ENCODE results near the gene PXDC1.
"Not testable (repeated sequence)": the region's sequence is repeated elsewhere in the genome, so short reads cannot be mapped to it uniquely, and the experiment has no call there.

The PXDC1 gene

DNA sequence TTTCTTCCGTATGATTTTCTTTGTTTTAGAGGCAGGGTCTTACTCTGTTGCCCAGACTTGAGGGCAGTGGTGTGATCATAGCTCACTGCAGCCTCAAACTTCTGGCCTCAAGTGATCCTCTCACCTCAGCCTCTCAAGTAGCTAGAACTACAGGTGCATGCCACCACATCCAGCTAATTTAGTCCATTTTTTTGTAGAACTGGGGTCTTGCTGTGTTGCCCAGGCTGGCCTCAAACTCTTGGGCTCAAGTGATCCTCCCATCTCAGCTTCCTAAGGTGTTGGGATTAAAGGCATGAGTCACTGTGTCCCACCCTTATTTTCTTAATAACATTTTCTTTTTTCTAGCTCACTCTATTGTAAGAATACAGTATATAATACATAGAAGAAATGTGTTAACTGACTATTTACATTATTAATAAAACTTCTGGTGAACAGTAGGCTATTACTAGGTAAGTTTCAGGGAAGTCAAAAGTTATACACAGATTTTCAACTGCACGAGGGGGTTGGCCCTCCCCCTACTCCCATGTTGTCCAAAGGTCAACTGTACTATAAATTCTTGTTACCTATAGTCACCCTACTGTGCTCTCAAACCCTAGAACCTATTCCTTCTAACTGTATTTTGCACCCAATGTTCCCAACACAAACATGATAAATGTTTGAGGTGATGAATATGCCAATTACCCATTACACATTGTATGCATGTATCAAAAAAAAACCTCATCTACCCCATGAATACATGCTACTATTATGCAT lies 56.3 kb downstream of the PXDC1 start:
- H3K4me3 ChIP-seq (ENCODE audit: low read depth, low read length): no peak overlapping the region
- DNase-seq (ENCODE audit: low read depth): no peak
- TF ChIP-seq, protein P1, sequence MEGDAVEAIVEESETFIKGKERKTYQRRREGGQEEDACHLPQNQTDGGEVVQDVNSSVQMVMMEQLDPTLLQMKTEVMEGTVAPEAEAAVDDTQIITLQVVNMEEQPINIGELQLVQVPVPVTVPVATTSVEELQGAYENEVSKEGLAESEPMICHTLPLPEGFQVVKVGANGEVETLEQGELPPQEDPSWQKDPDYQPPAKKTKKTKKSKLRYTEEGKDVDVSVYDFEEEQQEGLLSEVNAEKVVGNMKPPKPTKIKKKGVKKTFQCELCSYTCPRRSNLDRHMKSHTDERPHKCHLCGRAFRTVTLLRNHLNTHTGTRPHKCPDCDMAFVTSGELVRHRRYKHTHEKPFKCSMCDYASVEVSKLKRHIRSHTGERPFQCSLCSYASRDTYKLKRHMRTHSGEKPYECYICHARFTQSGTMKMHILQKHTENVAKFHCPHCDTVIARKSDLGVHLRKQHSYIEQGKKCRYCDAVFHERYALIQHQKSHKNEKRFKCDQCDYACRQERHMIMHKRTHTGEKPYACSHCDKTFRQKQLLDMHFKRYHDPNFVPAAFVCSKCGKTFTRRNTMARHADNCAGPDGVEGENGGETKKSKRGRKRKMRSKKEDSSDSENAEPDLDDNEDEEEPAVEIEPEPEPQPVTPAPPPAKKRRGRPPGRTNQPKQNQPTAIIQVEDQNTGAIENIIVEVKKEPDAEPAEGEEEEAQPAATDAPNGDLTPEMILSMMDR (IDR thresholded peaks at IDR 0.05; ENCODE audit: insufficient read depth, low read depth, low read length, missing control alignments): no peak

DNA sequence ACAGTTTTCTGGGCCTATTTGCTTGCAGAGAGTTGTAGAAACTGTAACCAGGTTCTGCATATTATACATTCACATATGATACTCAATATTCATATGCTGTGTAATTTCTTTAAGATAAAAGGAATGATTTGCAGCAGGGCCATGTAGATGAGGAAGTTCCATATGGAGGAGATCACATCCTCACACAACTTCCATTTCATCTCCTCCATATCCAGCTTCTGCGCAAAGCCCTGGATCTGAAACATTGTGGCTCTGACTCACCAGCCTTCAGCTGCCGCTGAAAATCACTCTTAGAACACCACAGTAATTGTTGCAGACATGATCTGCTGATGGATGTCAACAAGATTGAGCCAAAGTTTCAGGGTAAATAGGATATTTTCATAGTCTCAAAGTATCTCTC lies 57.7 kb downstream of the PXDC1 start:
- DNase-seq (ENCODE audit: low read depth): no peak

DNA sequence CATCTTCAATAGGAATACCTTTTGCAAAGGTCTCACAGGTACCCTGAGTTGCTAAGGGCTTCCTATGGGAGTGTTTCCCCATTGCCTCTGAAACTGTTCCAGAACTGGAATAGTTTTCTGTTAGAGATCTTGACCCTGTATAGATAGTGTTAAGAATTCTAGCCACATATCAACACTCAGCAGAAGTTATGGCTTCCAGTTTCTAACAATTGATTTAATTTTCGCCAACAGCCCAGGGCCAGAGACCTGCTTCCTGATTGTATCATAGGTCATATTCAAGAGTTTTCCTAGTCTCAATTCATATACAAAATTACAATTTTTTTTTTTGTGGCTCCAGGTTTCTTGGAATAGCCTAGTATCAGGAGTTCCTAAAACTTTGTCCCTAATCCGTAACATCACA lies 61.0 kb downstream of the PXDC1 start:
- no peak for DNase-seq (ENCODE audit: low read depth)
- no peak overlapping the region for H3K4me3 ChIP-seq (ENCODE audit: low read depth, low read length)
- TF ChIP-seq, protein P1 (IDR thresholded peaks at IDR 0.05; ENCODE audit: insufficient read depth, low read depth, low read length, missing control alignments): no peak

More for the DNA sequence above, 57.7 kb downstream of the PXDC1 start:
- H3K4me3 ChIP-seq (ENCODE audit: low read depth, low read length): no peak overlapping the region
- TF ChIP-seq, protein P1 (IDR thresholded peaks at IDR 0.05; ENCODE audit: insufficient read depth, low read depth, low read length, missing control alignments): no peak

DNA sequence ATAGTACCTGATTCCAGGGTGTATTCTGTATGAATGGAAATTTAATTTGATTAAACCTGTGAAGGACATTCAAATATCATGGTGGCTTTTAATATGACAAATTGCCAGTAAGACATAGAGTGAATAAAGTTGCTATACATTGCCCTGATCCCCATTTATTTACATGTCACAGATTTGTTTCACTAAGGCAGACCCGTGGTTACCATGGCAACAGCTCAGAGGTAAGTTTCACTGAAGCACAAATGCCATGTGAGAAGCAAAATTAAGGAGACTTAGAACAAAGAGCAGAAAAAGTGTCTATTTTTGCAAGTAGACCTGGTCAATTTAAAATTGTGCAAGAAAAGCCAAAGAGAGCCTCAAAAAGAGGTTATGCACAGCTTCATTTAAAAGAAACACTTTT lies 63.7 kb downstream of the PXDC1 start:
- H3K4me3 ChIP-seq (ENCODE audit: low read depth, low read length): no peak overlapping the region
- TF ChIP-seq, protein P1 (IDR thresholded peaks at IDR 0.05; ENCODE audit: insufficient read depth, low read depth, low read length, missing control alignments): no peak
- peak; percentile 12 for DNase-seq (ENCODE audit: low read depth)

DNA sequence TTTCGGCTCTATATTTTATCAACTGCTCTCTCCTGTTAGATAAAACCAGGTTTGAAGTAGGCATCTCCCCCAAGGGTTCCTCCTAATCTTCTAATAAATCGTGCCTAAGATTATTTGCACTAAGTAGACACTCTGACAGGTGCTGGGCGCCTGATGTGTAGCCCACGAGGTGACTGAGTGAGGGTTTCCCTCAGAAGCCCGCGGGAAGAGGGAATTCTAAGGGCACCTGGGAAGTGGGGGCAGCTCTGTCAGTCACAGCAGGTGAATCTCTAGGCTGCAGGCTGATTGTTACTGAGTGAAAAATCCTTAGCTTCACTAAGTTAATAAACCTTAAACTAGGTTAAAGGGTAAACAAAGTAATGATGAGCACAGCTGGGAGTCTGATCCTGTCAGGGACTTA lies 68.2 kb downstream of the PXDC1 start:
- TF ChIP-seq, protein P1 (IDR thresholded peaks at IDR 0.05; ENCODE audit: insufficient read depth, low read depth, low read length, missing control alignments): no peak
- no peak for DNase-seq (ENCODE audit: low read depth)
- no peak overlapping the region for H3K4me3 ChIP-seq (ENCODE audit: low read depth, low read length)

DNA sequence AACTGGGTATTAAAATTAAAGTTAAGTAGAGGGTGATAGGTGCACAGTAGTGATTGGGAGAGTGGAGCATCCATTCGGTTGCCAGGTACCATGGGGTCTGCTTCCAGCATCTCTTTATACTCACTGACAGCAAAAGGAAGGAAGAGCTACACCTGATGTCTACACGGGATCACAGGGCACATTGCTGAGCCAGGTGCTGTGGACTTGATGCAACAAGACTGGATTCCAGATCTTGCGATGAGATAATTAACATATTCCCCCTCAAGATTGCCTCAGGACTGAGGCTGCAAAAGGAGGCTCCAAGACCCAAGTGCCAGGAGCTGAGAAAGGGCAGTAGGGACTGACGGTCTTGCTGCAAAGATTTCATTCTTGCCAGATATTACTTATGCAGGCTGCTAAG lies 72.6 kb downstream of the PXDC1 start:
- no peak overlapping the region for H3K4me3 ChIP-seq (ENCODE audit: low read depth, low read length)
- TF ChIP-seq, protein P1 (IDR thresholded peaks at IDR 0.05; ENCODE audit: insufficient read depth, low read depth, low read length, missing control alignments): no peak

DNA sequence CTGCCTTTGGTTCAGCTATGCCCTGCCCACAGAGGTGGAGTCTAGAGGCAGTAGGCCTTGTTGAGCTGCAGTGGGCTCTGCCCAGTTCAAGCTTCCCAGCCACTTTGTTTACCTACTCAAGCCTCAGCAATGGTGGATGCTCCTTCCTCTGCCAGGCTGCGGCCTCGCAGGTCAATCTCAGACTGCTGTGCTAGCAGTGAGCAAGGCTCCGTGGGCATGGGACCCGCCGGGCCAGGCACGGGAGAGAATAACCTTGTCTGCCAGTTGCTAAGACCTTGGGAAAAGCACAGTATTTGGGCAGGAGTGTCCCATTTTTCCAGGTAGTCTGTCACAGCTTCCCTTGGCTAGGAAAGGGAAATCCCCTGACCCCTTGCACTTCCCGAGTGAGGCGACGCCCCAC lies 73.8 kb downstream of the PXDC1 start:
- not testable (repeated sequence) for DNase-seq (ENCODE audit: low read depth); H3K4me3 ChIP-seq (ENCODE audit: low read depth, low read length)

More for the DNA sequence above, 72.6 kb downstream of the PXDC1 start:
- no peak for DNase-seq (ENCODE audit: low read depth)

DNA sequence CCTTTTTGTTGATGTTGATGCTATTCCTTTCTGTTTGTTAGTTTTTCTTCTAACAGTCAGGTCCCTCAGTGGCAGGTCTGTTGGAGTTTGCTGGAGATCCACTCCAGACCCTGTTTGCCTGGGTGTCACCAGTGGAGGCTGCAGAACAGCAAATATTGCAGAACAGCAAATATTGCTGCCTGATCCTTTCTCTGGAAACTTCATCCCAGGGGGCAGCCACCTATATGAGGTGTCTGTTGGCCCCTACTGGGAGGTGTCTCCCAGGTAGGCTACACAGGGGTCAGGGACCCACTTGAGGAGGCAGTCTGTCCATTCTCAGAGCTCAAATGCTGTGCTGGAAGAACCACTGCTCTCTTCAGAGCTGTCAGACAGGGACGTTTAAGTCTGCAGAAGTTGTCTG lies 74.2 kb downstream of the PXDC1 start:
- not testable (repeated sequence) for DNase-seq (ENCODE audit: low read depth); H3K4me3 ChIP-seq (ENCODE audit: low read depth, low read length)
